Uterus (tissue), 2 donors: ENCODE measurements around the gene CRY2.

Source experiments
- CTCF ChIP-seq, 4 experiments: fragments of 200-600 bp in 2 of 4; fragments of 450-650 bp in 2 of 4; sonication (generic) in 2 of 4; IDR thresholded peaks; one replicate each; pipeline ENCODE4 v1.5.1; 2016 to 2019; ENCODE audit warnings: antibody characterized with exemption in 4 of 4, mild to moderate bottlenecking in 2 of 4, moderate library complexity in 1 of 4
- POLR2A ChIP-seq, 2 donors: fragments of 450-650 bp; IDR thresholded peaks; one replicate each; pipeline ENCODE4 v1.6.1; 2016; ENCODE audit warnings: antibody characterized with exemption in 2 of 2, mild to moderate bottlenecking in 1 of 2, moderate library complexity in 1 of 2

GRCh38 chr11:45885921-45886721 is 38.8 kb downstream of the CRY2 start:
- no peak for TF ChIP-seq CTCF (IDR thresholded peaks at IDR 0.05)
- TF ChIP-seq POLR2A (IDR thresholded peaks at IDR 0.05) = no peak
